Measurements from ENCODE around the gene SLFNL1.

- TF ChIP-seq, protein P1, sequence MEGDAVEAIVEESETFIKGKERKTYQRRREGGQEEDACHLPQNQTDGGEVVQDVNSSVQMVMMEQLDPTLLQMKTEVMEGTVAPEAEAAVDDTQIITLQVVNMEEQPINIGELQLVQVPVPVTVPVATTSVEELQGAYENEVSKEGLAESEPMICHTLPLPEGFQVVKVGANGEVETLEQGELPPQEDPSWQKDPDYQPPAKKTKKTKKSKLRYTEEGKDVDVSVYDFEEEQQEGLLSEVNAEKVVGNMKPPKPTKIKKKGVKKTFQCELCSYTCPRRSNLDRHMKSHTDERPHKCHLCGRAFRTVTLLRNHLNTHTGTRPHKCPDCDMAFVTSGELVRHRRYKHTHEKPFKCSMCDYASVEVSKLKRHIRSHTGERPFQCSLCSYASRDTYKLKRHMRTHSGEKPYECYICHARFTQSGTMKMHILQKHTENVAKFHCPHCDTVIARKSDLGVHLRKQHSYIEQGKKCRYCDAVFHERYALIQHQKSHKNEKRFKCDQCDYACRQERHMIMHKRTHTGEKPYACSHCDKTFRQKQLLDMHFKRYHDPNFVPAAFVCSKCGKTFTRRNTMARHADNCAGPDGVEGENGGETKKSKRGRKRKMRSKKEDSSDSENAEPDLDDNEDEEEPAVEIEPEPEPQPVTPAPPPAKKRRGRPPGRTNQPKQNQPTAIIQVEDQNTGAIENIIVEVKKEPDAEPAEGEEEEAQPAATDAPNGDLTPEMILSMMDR (conservative IDR thresholded peaks at IDR 0.05; ENCODE audit: low read depth, low read length), result no peak
- TF ChIP-seq EZH2 (IDR thresholded peaks at IDR 0.05; ENCODE audit: borderline replicate concordance, low read depth, low read length, poor library complexity, severe bottlenecking), result no peak
These were observed 34.6 kb downstream of the SLFNL1 start for GRCh38 chr1:40986956-40987355.
